Neural cell (in vitro differentiated cells): ENCODE measurements around the gene ZDHHC14.

Experiments
- CTCF ChIP-seq: fragments of 450-650 bp; IDR thresholded peaks from 2 replicates; pipeline ENCODE4 v1.5.1; 2014; ENCODE audit warnings: antibody characterized with exemption, mild to moderate bottlenecking, moderate library complexity; ENCODE audit not compliant: poor library complexity, severe bottlenecking
- EP300 ChIP-seq: fragments of 450-650 bp; conservative IDR thresholded peaks from 2 replicates; pipeline ENCODE4 v1.6.1; 2014; ENCODE audit warnings: antibody characterized with exemption, mild to moderate bottlenecking, moderate library complexity; ENCODE audit not compliant: poor library complexity, severe bottlenecking
- EZH2 ChIP-seq: fragments of 200-600, 300-800 bp; shearing (Covaris generic), sonication (generic); IDR thresholded peaks from 2 replicates; pipeline ENCODE4 v1.6.1; 2014; ENCODE audit warnings: antibody characterized with exemption, low read length, borderline replicate concordance, mild to moderate bottlenecking; ENCODE audit not compliant: insufficient read depth, poor library complexity, severe bottlenecking
- MXI1 ChIP-seq: fragments of 450-650 bp; conservative IDR thresholded peaks from 2 replicates; pipeline ENCODE4 v1.6.1; 2014; ENCODE audit warnings: antibody characterized with exemption, mild to moderate bottlenecking; ENCODE audit not compliant: poor library complexity, severe bottlenecking
- POLR2AphosphoS5 ChIP-seq: IDR thresholded peaks from 2 replicates; pipeline ENCODE4 v1.6.1; 2012
- REST ChIP-seq: IDR thresholded peaks from 2 replicates; pipeline ENCODE4 v1.6.1; 2012; ENCODE audit warnings: borderline replicate concordance
- SMC3 ChIP-seq: fragments of 450-650 bp; conservative IDR thresholded peaks from 2 replicates; pipeline ENCODE4 v1.6.1; 2014; ENCODE audit warnings: antibody characterized with exemption, mild to moderate bottlenecking, moderate library complexity; ENCODE audit not compliant: poor library complexity

- TF ChIP-seq CTCF (no peak), EZH2 (no peak), POLR2AphosphoS5 (no peak), EP300 (no peak), REST (no peak), SMC3 (no peak), MXI1 (no peak)
These were observed 233.1 kb downstream of the ZDHHC14 start for GRCh38 chr6:157614026-157614568.
